Mesodermal cell (in vitro differentiated cells): ENCODE measurements around the gene EPN2.

ENCODE experiments used
- H3K27ac ChIP-seq: 2 replicates; pipeline ENCODE4 v1.7.0; 2013; ENCODE audit warnings: mild to moderate bottlenecking, low read depth, low read length, moderate library complexity; ENCODE audit not compliant: severe bottlenecking
- H3K36me3 ChIP-seq: 2 replicates; pipeline ENCODE4 v1.7.1; 2013; ENCODE audit warnings: mild to moderate bottlenecking, low read length, moderate library complexity; ENCODE audit not compliant: control insufficient read depth, insufficient read depth
- H3K4me1 ChIP-seq: one replicate; pipeline ENCODE4 v1.7.1; 2013; ENCODE audit warnings: mild to moderate bottlenecking, low read length; ENCODE audit not compliant: insufficient read depth, control insufficient read depth, poor library complexity, severe bottlenecking
- H3K4me3 ChIP-seq: 2 replicates; pipeline ENCODE4 v1.7.0; 2013; ENCODE audit warnings: low read length, control low read depth, mild to moderate bottlenecking; ENCODE audit not compliant: insufficient read depth, poor library complexity, severe bottlenecking; ENCODE audit errors: extremely low read depth
- H3K9me3 ChIP-seq: 2 replicates; pipeline ENCODE4 v1.7.1; 2013; ENCODE audit warnings: mild to moderate bottlenecking, low read length, moderate library complexity; ENCODE audit not compliant: control insufficient read depth
- WGBS, 2 experiments: methylation state at CpG; one replicate each; pipeline ENCODE4 v1.1.5; 2013; ENCODE audit warnings: missing lambda C conversion rate in 2 of 2; ENCODE audit not compliant: insufficient coverage in 2 of 2; 5-methylcytosine and 5-hydroxymethylcytosine counted together

Gene EPN2

GRCh38 chr17:19254651-19255050 lies 17.5 kb downstream of the EPN2 start:
- H3K36me3 ChIP-seq, result peaks cover 14% of the 10 kb centered on the region
- 83 to 88% methylated on average over 1 to 2 of the region's 2 CpGs for WGBS, 2 experiments
- peaks cover 9% of the 10 kb centered on the region for H3K9me3 ChIP-seq
- peak overlapping the region; percentile 0 for H3K27ac ChIP-seq
- no peaks in the 10 kb centered on the region for H3K4me1 ChIP-seq
- no peak overlapping the region for H3K4me3 ChIP-seq

- no peak overlapping the region for H3K4me3 ChIP-seq
- H3K9me3 ChIP-seq, result peaks cover 9% of the 10 kb centered on the region
- H3K27ac ChIP-seq, result peak overlapping the region; percentile 0
- no peaks in the 10 kb centered on the region for H3K4me1 ChIP-seq
- peaks cover 14% of the 10 kb centered on the region for H3K36me3 ChIP-seq
Measured at GRCh38 chr17:19255279-19255678, 18.1 kb downstream of the EPN2 start.

GRCh38 chr17:19258371-19258770 lies 21.2 kb downstream of the EPN2 start:
- Histone ChIP-seq H3K9me3 (no peaks in the 10 kb centered on the region), H3K36me3 (no peaks in the 10 kb centered on the region), H3K4me3 (no peak overlapping the region), H3K4me1 (no peaks in the 10 kb centered on the region), H3K27ac (no peak overlapping the region)
- whole genome bisulfite sequencing, 2 experiments, result 96 to 100% methylated on average over 6 to 8 of the region's 9 CpGs

- Histone ChIP-seq H3K4me1 (peaks cover 9% of the 10 kb centered on the region), H3K36me3 (peaks cover 5% of the 10 kb centered on the region), H3K27ac (no peak overlapping the region), H3K9me3 (no peaks in the 10 kb centered on the region), H3K4me3 (no peak overlapping the region)
- 84 to 89% methylated on average over 6 of the region's 7 CpGs for WGBS, 2 experiments
Measured at GRCh38 chr17:19260958-19261357, 23.8 kb downstream of the EPN2 start.

- no peak overlapping the region for H3K4me3 ChIP-seq
- no peak overlapping the region for H3K27ac ChIP-seq
- peaks cover 5% of the 10 kb centered on the region for H3K36me3 ChIP-seq
- H3K4me1 ChIP-seq, result peaks cover 11% of the 10 kb centered on the region
- no peaks in the 10 kb centered on the region for H3K9me3 ChIP-seq
- no CpG with 5 or more reads among the region's 2 CpGs for WGBS, 2 experiments
Measured at GRCh38 chr17:19261426-19261825, 24.3 kb downstream of the EPN2 start.

GRCh38 chr17:19262650-19263631 lies 25.8 kb downstream of the EPN2 start:
- H3K36me3 ChIP-seq, result peaks cover 5% of the 10 kb centered on the region
- no peaks in the 10 kb centered on the region for H3K9me3 ChIP-seq
- H3K4me1 ChIP-seq, result peaks cover 11% of the 10 kb centered on the region
- 98 to 99% methylated on average over 5 to 6 of the region's 8 CpGs for WGBS, 2 experiments
- peak overlapping the region; percentile 41 for H3K27ac ChIP-seq
- no peak overlapping the region for H3K4me3 ChIP-seq

- Histone ChIP-seq H3K4me1 (peaks cover 11% of the 10 kb centered on the region), H3K4me3 (no peak overlapping the region), H3K36me3 (peaks cover 5% of the 10 kb centered on the region), H3K27ac (peak overlapping the region; percentile 41), H3K9me3 (no peaks in the 10 kb centered on the region)
- 97 to 100% methylated on average over 3 to 4 of the region's 4 CpGs for WGBS, 2 experiments
Measured at GRCh38 chr17:19263641-19264051, 26.5 kb downstream of the EPN2 start.

GRCh38 chr17:19264268-19264667 lies 27.1 kb downstream of the EPN2 start:
- H3K4me3 ChIP-seq, result no peak overlapping the region
- WGBS, 2 experiments, result 64 to 80% methylated on average over 2 of the region's 3 CpGs
- no peak overlapping the region for H3K27ac ChIP-seq
- no peaks in the 10 kb centered on the region for H3K9me3 ChIP-seq
- peaks cover 11% of the 10 kb centered on the region for H3K4me1 ChIP-seq
- peaks cover 5% of the 10 kb centered on the region for H3K36me3 ChIP-seq

GRCh38 chr17:19264681-19265080 lies 27.5 kb downstream of the EPN2 start:
- no peaks in the 10 kb centered on the region for H3K9me3 ChIP-seq
- H3K36me3 ChIP-seq, result peaks cover 5% of the 10 kb centered on the region
- H3K4me1 ChIP-seq, result peaks cover 11% of the 10 kb centered on the region
- WGBS, 2 experiments, result 88 to 92% methylated on average over 5 to 6 of the region's 6 CpGs
- no peak overlapping the region for H3K27ac ChIP-seq
- H3K4me3 ChIP-seq, result no peak overlapping the region

GRCh38 chr17:19265755-19266154 lies 28.6 kb downstream of the EPN2 start:
- 91 to 94% methylated on average over 5 to 6 of the region's 6 CpGs for WGBS, 2 experiments
- no peak overlapping the region for H3K27ac ChIP-seq
- peaks cover 11% of the 10 kb centered on the region for H3K4me1 ChIP-seq

GRCh38 chr17:19268611-19269010 lies 31.4 kb downstream of the EPN2 start:
- H3K36me3 ChIP-seq, result peaks cover 26% of the 10 kb centered on the region
- H3K4me3 ChIP-seq, result no peak overlapping the region
- H3K9me3 ChIP-seq, result no peaks in the 10 kb centered on the region
- H3K27ac ChIP-seq, result no peak overlapping the region
- WGBS, 2 experiments, result 87 to 93% methylated on average over 3 of the region's 3 CpGs
- peaks cover 10% of the 10 kb centered on the region for H3K4me1 ChIP-seq

More at GRCh38 chr17:19265755-19266154, 28.6 kb downstream of the EPN2 start:
- no peak overlapping the region for H3K4me3 ChIP-seq
- H3K36me3 ChIP-seq, result peaks cover 10% of the 10 kb centered on the region
- H3K9me3 ChIP-seq, result no peaks in the 10 kb centered on the region
